Activated B cell treated with CpG ODN at 0.5 μM for 24 hours (primary cell): ENCODE measurements around the gene APCDD1L. TPM values are rescaled to one million over a fixed set of nuclear protein-coding genes. Genes with fewer than 3 reads are reported as not detected.

Source experiments
- ATAC-seq: fragments of 200-7000 bp; cut with Tn5 transposase; one replicate; pipeline ENCODE4 v1.10.0; 2021; ENCODE audit warnings: low read depth, mild to moderate bottlenecking, moderate library complexity
- CTCF ChIA-PET: fragments of 350-600 bp; sonication (Branson Sonifier 250); formaldehyde crosslinking; loops from one replicate; lab custom pipeline; 2021; ENCODE audit warnings: antibody characterized with exemption; lab: Charles Lee
- POLR2A ChIA-PET: fragments of 350-600 bp; sonication (Branson Sonifier 250); formaldehyde crosslinking; loops from one replicate; lab custom pipeline; 2021; ENCODE audit warnings: antibody characterized with exemption; lab: Charles Lee
- DNase-seq: peaks from one replicate; pipeline ENCODE4 v3.0.0; 2022
- H3K27ac Mint-ChIP-seq: one replicate; pipeline ENCODE4 v1.8.0; 2020; ENCODE audit warnings: mixed read lengths
- H3K27me3 Mint-ChIP-seq: one replicate; pipeline ENCODE4 v1.8.0; 2021; ENCODE audit warnings: mixed read lengths
- H3K36me3 Mint-ChIP-seq: one replicate; pipeline ENCODE4 v1.8.0; 2021; ENCODE audit warnings: low read depth, mixed read lengths
- H3K4me1 Mint-ChIP-seq: one replicate; pipeline ENCODE4 v1.8.0; 2021; ENCODE audit warnings: mixed read lengths
- H3K4me3 Mint-ChIP-seq: one replicate; pipeline ENCODE4 v1.8.0; 2020; ENCODE audit warnings: mild to moderate bottlenecking, mixed read lengths
- H3K9me3 Mint-ChIP-seq: one replicate; pipeline ENCODE4 v1.8.0; 2020; ENCODE audit warnings: mixed read lengths
- CTCF ChIP-seq: fragments of 200-600 bp; IDR thresholded peaks from one replicate; pipeline ENCODE4 v1.8.0; 2022; ENCODE audit warnings: antibody characterized with exemption, mild to moderate bottlenecking
- intact Hi-C: fragments of 100-400 bp; cut with micrococcal nuclease; formaldehyde crosslinking; loops from one replicate; pipeline ENCODE4 v1.15.1; 2024
- total RNA-seq: library from RNA; stranded (reverse); gene quantifications from 2 replicates; pipeline ENCODE4 v1.2.3, GENCODE V29; 2022

APCDD1L gene
- total RNA-seq, 1 donor from 2014 or later, result not detected

GRCh38 chr20:58537831-58538230 is 22.6 kb upstream of the APCDD1L start:
- Mint-ChIP-seq H3K9me3 (peaks cover 27% of the 10 kb centered on the region), H3K36me3 (no peaks in the 10 kb centered on the region), H3K4me3 (no peak overlapping the region), H3K27ac (no peak overlapping the region), H3K4me1 (no peaks in the 10 kb centered on the region), H3K27me3 (peaks cover 8% of the 10 kb centered on the region)
- intact Hi-C loops, result no loop called here
- DNase-seq (no peak), ATAC-seq (no peak)
- ChIA-PET CTCF (no interaction called here), POLR2A (no interaction called here)
- TF ChIP-seq CTCF, result no peak

GRCh38 chr20:58536289-58536688 is 21.1 kb upstream of the APCDD1L start:
- CTCF ChIA-PET, result no interaction called here
- H3K27me3 Mint-ChIP-seq, result peaks cover 8% of the 10 kb centered on the region

GRCh38 chr20:58531657-58532056 is 16.5 kb upstream of the APCDD1L start:
- TF ChIP-seq CTCF, result no peak
- H3K27me3 Mint-ChIP-seq, result peaks cover 4% of the 10 kb centered on the region
- peaks cover 7% of the 10 kb centered on the region for H3K36me3 Mint-ChIP-seq
- H3K4me1 Mint-ChIP-seq, result no peaks in the 10 kb centered on the region
- ATAC-seq, result no peak
- no peak overlapping the region for H3K4me3 Mint-ChIP-seq
- intact Hi-C loops, result no loop called here
- peaks cover 39% of the 10 kb centered on the region for H3K9me3 Mint-ChIP-seq
- ChIA-PET POLR2A (interaction anchor here (0.7 kb wide), 1 partner anchor 50 kb away, joined by 5 read pairs; no protein-coding TSS in a partner anchor), CTCF (no interaction called here)
- H3K27ac Mint-ChIP-seq, result no peak overlapping the region
- DNase-seq, result no peak

More at GRCh38 chr20:58536289-58536688, 21.1 kb upstream of the APCDD1L start:
- Mint-ChIP-seq H3K36me3 (peaks cover 5% of the 10 kb centered on the region), H3K27ac (no peak overlapping the region), H3K9me3 (peaks cover 41% of the 10 kb centered on the region), H3K4me1 (no peaks in the 10 kb centered on the region), H3K4me3 (no peak overlapping the region)
- intact Hi-C loops, result no loop called here
- POLR2A ChIA-PET, result no interaction called here
- ATAC-seq (no peak), DNase-seq (no peak)
- TF ChIP-seq CTCF, result no peak

GRCh38 chr20:58531063-58531462 is 15.9 kb upstream of the APCDD1L start:
- intact Hi-C loops, result no loop called here
- ATAC-seq (no peak), DNase-seq (no peak)
- H3K9me3 Mint-ChIP-seq, result peaks cover 38% of the 10 kb centered on the region
- H3K4me3 Mint-ChIP-seq, result no peak overlapping the region
- no peak for TF ChIP-seq CTCF
- H3K27me3 Mint-ChIP-seq, result peaks cover 4% of the 10 kb centered on the region
- no peak overlapping the region for H3K27ac Mint-ChIP-seq
- ChIA-PET POLR2A (no interaction called here), CTCF (no interaction called here)
- H3K4me1 Mint-ChIP-seq, result no peaks in the 10 kb centered on the region
- H3K36me3 Mint-ChIP-seq, result peaks cover 7% of the 10 kb centered on the region

GRCh38 chr20:58528412-58528811 is 13.2 kb upstream of the APCDD1L start:
- ChIA-PET POLR2A (no interaction called here), CTCF (no interaction called here)
- H3K4me1 Mint-ChIP-seq, result no peaks in the 10 kb centered on the region
- no peak for TF ChIP-seq CTCF
- H3K36me3 Mint-ChIP-seq, result peaks cover 7% of the 10 kb centered on the region
- H3K27ac Mint-ChIP-seq, result no peak overlapping the region
- peaks cover 4% of the 10 kb centered on the region for H3K27me3 Mint-ChIP-seq
- ATAC-seq (no peak), DNase-seq (no peak)
- H3K9me3 Mint-ChIP-seq, result peaks cover 45% of the 10 kb centered on the region
- intact Hi-C loops, result no loop called here
- no peak overlapping the region for H3K4me3 Mint-ChIP-seq
